Measurements from ENCODE around the gene HMBS.

HMBS gene

GRCh38 chr11:119114351-119114750 is 29.7 kb downstream of the HMBS start:
- Histone ChIP-seq H3K4me3 (ENCODE audit: low read depth, low read length) (no peak overlapping the region), H3K27me3 (ENCODE audit: control insufficient read depth, insufficient read depth, low read length) (no peaks in the 10 kb centered on the region), H3K36me3 (ENCODE audit: control insufficient read depth, insufficient read depth, low read length) (0 out of 2 replicates have a peak, but pooled peaks cover 8% of the 10 kb centered on the region), H3K9me3 (ENCODE audit: control insufficient read depth, insufficient read depth, low read depth, low read length) (no peaks in the 10 kb centered on the region), H3K9ac (ENCODE audit: low read length) (no peak overlapping the region), H3K27ac (ENCODE audit: low read depth, low read length) (no peak overlapping the region), H3K4me1 (ENCODE audit: control insufficient read depth, insufficient read depth, low read length) (peaks cover 3% of the 10 kb centered on the region; the same call in 1 of the 2 replicates)

DNA sequence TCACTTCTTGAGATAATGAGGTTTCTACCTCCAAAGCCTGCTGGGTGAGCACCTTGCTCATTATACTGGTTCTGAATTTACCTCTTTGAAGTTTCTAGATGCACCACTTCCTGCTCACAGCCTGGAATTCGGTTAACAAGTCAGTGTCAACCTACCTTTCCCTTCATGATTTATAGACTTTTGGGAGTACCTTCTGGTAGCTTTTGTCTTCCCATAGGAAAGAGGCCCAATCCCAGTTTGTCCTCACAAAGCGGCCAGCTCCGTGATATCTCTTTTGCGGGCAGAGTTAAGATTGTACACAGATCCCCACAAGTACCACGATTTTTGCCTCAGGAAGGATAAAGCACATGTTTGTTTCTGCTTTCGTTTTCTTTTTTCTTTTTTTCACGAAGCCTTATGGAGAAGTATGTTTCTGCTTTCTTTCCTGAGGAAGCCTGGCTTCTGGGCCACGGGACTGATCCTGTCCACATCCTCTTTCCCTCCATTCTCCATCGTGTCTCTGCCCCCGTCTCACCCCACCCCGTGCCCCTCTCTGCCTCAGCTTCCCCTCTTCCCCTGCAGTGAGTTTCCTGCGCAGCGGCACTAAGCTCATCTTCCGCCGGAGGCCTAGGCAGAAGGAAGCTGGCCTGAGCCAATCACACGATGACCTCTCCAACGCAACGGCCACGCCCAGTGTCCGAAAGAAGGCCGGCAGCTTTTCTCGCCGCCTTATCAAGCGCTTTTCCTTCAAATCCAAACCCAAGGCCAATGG is 31.0 kb downstream of the HMBS start:
- Histone ChIP-seq H3K4me3 (ENCODE audit: low read depth, low read length) (no peak overlapping the region), H3K27me3 (ENCODE audit: control insufficient read depth, insufficient read depth, low read length) (no peaks in the 10 kb centered on the region), H3K9me3 (ENCODE audit: control insufficient read depth, insufficient read depth, low read depth, low read length) (no peaks in the 10 kb centered on the region), H3K27ac (ENCODE audit: low read depth, low read length) (no peak overlapping the region), H3K4me1 (ENCODE audit: control insufficient read depth, insufficient read depth, low read length) (peaks cover 8% of the 10 kb centered on the region), H3K36me3 (ENCODE audit: control insufficient read depth, insufficient read depth, low read length) (0 out of 2 replicates have a peak, but pooled peaks cover 8% of the 10 kb centered on the region), H3K9ac (ENCODE audit: low read length) (no peak overlapping the region)

- H3K4me3 ChIP-seq (ENCODE audit: low read depth, low read length): no peak overlapping the region
- 0 out of 2 replicates have a peak, but pooled peaks cover 3% of the 10 kb centered on the region for H3K36me3 ChIP-seq (ENCODE audit: control insufficient read depth, insufficient read depth, low read length)
These were observed 31.5 kb downstream of the HMBS start for GRCh38 chr11:119116235-119116594.

GRCh38 chr11:119116601-119117000 is 31.9 kb downstream of the HMBS start:
- H3K4me3 ChIP-seq (ENCODE audit: low read depth, low read length): no peak overlapping the region
- no peaks in the 10 kb centered on the region for H3K27me3 ChIP-seq (ENCODE audit: control insufficient read depth, insufficient read depth, low read length)
- no peak overlapping the region for H3K27ac ChIP-seq (ENCODE audit: low read depth, low read length)
- H3K9me3 ChIP-seq (ENCODE audit: control insufficient read depth, insufficient read depth, low read depth, low read length): no peaks in the 10 kb centered on the region
- no peak overlapping the region for H3K9ac ChIP-seq (ENCODE audit: low read length)
- 0 out of 2 replicates have a peak, but pooled peaks cover 3% of the 10 kb centered on the region for H3K36me3 ChIP-seq (ENCODE audit: control insufficient read depth, insufficient read depth, low read length)
- peaks cover 11% of the 10 kb centered on the region for H3K4me1 ChIP-seq (ENCODE audit: control insufficient read depth, insufficient read depth, low read length)

More at GRCh38 chr11:119116235-119116594, 31.5 kb downstream of the HMBS start:
- Histone ChIP-seq H3K27ac (ENCODE audit: low read depth, low read length) (no peak overlapping the region), H3K4me1 (ENCODE audit: control insufficient read depth, insufficient read depth, low read length) (peaks cover 11% of the 10 kb centered on the region), H3K9me3 (ENCODE audit: control insufficient read depth, insufficient read depth, low read depth, low read length) (no peaks in the 10 kb centered on the region), H3K27me3 (ENCODE audit: control insufficient read depth, insufficient read depth, low read length) (no peaks in the 10 kb centered on the region), H3K9ac (ENCODE audit: low read length) (no peak overlapping the region)

GRCh38 chr11:119117004-119117706 is 32.5 kb downstream of the HMBS start:
- no peak overlapping the region for H3K27ac ChIP-seq (ENCODE audit: low read depth, low read length)
- H3K9me3 ChIP-seq (ENCODE audit: control insufficient read depth, insufficient read depth, low read depth, low read length): no peaks in the 10 kb centered on the region
- H3K4me1 ChIP-seq (ENCODE audit: control insufficient read depth, insufficient read depth, low read length): peaks cover 13% of the 10 kb centered on the region
- no peak overlapping the region for H3K4me3 ChIP-seq (ENCODE audit: low read depth, low read length)
- no peaks in the 10 kb centered on the region for H3K27me3 ChIP-seq (ENCODE audit: control insufficient read depth, insufficient read depth, low read length)
- 0 out of 2 replicates have a peak, but pooled peaks cover 3% of the 10 kb centered on the region for H3K36me3 ChIP-seq (ENCODE audit: control insufficient read depth, insufficient read depth, low read length)
- no peak overlapping the region for H3K9ac ChIP-seq (ENCODE audit: low read length)

DNA sequence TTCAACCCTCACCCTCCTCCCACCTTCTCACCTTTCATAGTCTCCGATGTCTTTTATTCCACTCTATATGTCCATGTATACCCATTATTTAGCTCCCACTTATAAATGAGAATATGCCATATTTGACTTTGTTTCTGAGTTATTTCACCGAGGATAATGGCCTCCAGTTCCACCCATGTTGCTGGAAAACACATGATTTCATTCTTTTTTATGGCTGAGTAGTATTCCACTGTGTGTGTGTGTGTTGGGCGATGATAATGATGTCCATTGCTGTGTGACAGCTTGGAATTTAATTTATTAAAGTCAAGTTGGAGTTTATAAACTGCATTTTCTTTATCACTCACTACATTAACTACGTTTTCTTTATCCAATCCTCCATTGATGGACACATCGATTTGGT is 33.5 kb downstream of the HMBS start:
- no peak overlapping the region for H3K9ac ChIP-seq (ENCODE audit: low read length)
- no peak overlapping the region for H3K27ac ChIP-seq (ENCODE audit: low read depth, low read length)
- H3K9me3 ChIP-seq (ENCODE audit: control insufficient read depth, insufficient read depth, low read depth, low read length): no peaks in the 10 kb centered on the region
- no peaks in the 10 kb centered on the region for H3K27me3 ChIP-seq (ENCODE audit: control insufficient read depth, insufficient read depth, low read length)
- H3K4me3 ChIP-seq (ENCODE audit: low read depth, low read length): no peak overlapping the region
- no peaks in the 10 kb centered on the region for H3K36me3 ChIP-seq (ENCODE audit: control insufficient read depth, insufficient read depth, low read length)
- H3K4me1 ChIP-seq (ENCODE audit: control insufficient read depth, insufficient read depth, low read length): peaks cover 17% of the 10 kb centered on the region

GRCh38 chr11:119118946-119119345 is 34.3 kb downstream of the HMBS start:
- Histone ChIP-seq H3K27me3 (ENCODE audit: control insufficient read depth, insufficient read depth, low read length) (no peaks in the 10 kb centered on the region), H3K4me1 (ENCODE audit: control insufficient read depth, insufficient read depth, low read length) (peaks cover 17% of the 10 kb centered on the region), H3K9me3 (ENCODE audit: control insufficient read depth, insufficient read depth, low read depth, low read length) (no peaks in the 10 kb centered on the region), H3K9ac (ENCODE audit: low read length) (no peak overlapping the region), H3K27ac (ENCODE audit: low read depth, low read length) (no peak overlapping the region), H3K4me3 (ENCODE audit: low read depth, low read length) (no peak overlapping the region), H3K36me3 (ENCODE audit: control insufficient read depth, insufficient read depth, low read length) (peaks cover 3% of the 10 kb centered on the region)

GRCh38 chr11:119120639-119121007 is 35.9 kb downstream of the HMBS start:
- peaks cover 9% of the 10 kb centered on the region for H3K36me3 ChIP-seq (ENCODE audit: control insufficient read depth, insufficient read depth, low read length)
- no peak overlapping the region for H3K27ac ChIP-seq (ENCODE audit: low read depth, low read length)
- peaks cover 17% of the 10 kb centered on the region for H3K4me1 ChIP-seq (ENCODE audit: control insufficient read depth, insufficient read depth, low read length)
- H3K4me3 ChIP-seq (ENCODE audit: low read depth, low read length): peak overlapping the region; percentile 65
- peak overlapping the region; percentile 69 for H3K9ac ChIP-seq (ENCODE audit: low read length)
- H3K27me3 ChIP-seq (ENCODE audit: control insufficient read depth, insufficient read depth, low read length): no peaks in the 10 kb centered on the region
- H3K9me3 ChIP-seq (ENCODE audit: control insufficient read depth, insufficient read depth, low read depth, low read length): no peaks in the 10 kb centered on the region

- Histone ChIP-seq H3K36me3 (ENCODE audit: control insufficient read depth, insufficient read depth, low read length) (peaks cover 9% of the 10 kb centered on the region), H3K27ac (ENCODE audit: low read depth, low read length) (peak within 1 kb of the TSS; percentile 66; the same call in 1 of the 2 replicates), H3K27me3 (ENCODE audit: control insufficient read depth, insufficient read depth, low read length) (no peaks in the 10 kb centered on the region), H3K4me3 (ENCODE audit: low read depth, low read length) (peak within 1 kb of the TSS; percentile 96), H3K9me3 (ENCODE audit: control insufficient read depth, insufficient read depth, low read depth, low read length) (no peaks in the 10 kb centered on the region), H3K4me1 (ENCODE audit: control insufficient read depth, insufficient read depth, low read length) (peaks cover 14% of the 10 kb centered on the region), H3K9ac (ENCODE audit: low read length) (peak within 1 kb of the TSS; percentile 93)
These were observed 36.5 kb downstream of the HMBS start, which contains the start of gene HINFP for GRCh38 chr11:119121008-119121810. HINFP (plus strand) TSS chr11:119121580; CDS start chr11:119126945, 5,365 bp downstream.

GRCh38 chr11:119121811-119122124 is 37.1 kb downstream of the HMBS start:
- no peaks in the 10 kb centered on the region for H3K27me3 ChIP-seq (ENCODE audit: control insufficient read depth, insufficient read depth, low read length)
- H3K36me3 ChIP-seq (ENCODE audit: control insufficient read depth, insufficient read depth, low read length): peaks cover 13% of the 10 kb centered on the region
- no peaks in the 10 kb centered on the region for H3K9me3 ChIP-seq (ENCODE audit: control insufficient read depth, insufficient read depth, low read depth, low read length)
- H3K4me1 ChIP-seq (ENCODE audit: control insufficient read depth, insufficient read depth, low read length): peaks cover 14% of the 10 kb centered on the region; the same call in 1 of the 2 replicates
- H3K4me3 ChIP-seq (ENCODE audit: low read depth, low read length): peak overlapping the region; percentile 96
- peak overlapping the region; percentile 66; the same call in 1 of the 2 replicates for H3K27ac ChIP-seq (ENCODE audit: low read depth, low read length)
- peak overlapping the region; percentile 93 for H3K9ac ChIP-seq (ENCODE audit: low read length)

Data from HUES6 (cell line).